K562 (cell line): ENCODE results near the gene RPL7L1. TPM values are rescaled to one million over a fixed set of nuclear protein-coding genes. Genes with fewer than 3 reads are reported as not detected.

Experiments used
- ATAC-seq: fragments of 200-7000 bp; cut with Tn5 transposase; 3 replicates; pipeline ENCODE4 v1.9.1; 2020; ENCODE audit warnings: moderate library complexity
- BruUV-seq: library from RNA; stranded (reverse); fragments of 400-500 nt; replicated peaks from 2 replicates; lab custom pipeline; 2021; lab: Mats Ljungman, UMichigan
- CTCF ChIA-PET: fragments of 300-600 bp; formaldehyde crosslinking; extraction: SDS; loops from one replicate; lab custom pipeline; 2021; ENCODE audit warnings: low intra/inter-chr PET ratio; lab: Yijun Ruan, JAX
- POLR2A ChIA-PET: fragments of 300-600, 350-650 bp; sonication (Branson Sonifier 250); formaldehyde crosslinking; extraction: SDS; loops from one replicate; lab custom pipeline; 2021; ENCODE audit warnings: antibody characterized with exemption, inconsistent platforms; lab: Yijun Ruan, JAX
- DNase-seq, 4 experiments: peaks; one replicate each; pipeline versions ENCODE4 v3.0.0 to v3.0.0-alpha.2; 2011 to 2018; ENCODE audit warnings: low spot score in 3 of 4, mixed read lengths in 3 of 4; ENCODE audit errors: extremely low read depth in 1 of 4
- FAIRE-seq: peaks from 2 replicates; lab custom pipeline; 2011; peaks lifted over from hg19 to GRCh38; lab: Jason Lieb, UNC
- H2AFZ ChIP-seq: 2 replicates; pipeline ENCODE4 v1.6.0; 2011; ENCODE audit warnings: low read depth, low read length, control low read depth, inconsistent platforms
- H3K27ac ChIP-seq: fragments of 200-600 bp; 3 replicates; pipeline ENCODE4 v1.8.0; 2011; ENCODE audit warnings: low read depth, mild to moderate bottlenecking, control low read depth, inconsistent platforms, low read length, moderate library complexity, mixed read lengths; ENCODE audit errors: extremely low read depth
- H3K27me3 ChIP-seq, 2 experiments: fragments of 300-600 bp in 1 of 2; 2 replicates in 1 of 2; 3 replicates in 1 of 2; pipeline versions ENCODE4 v1.6.0 to v1.8.0; 2011; ENCODE audit warnings: inconsistent platforms in 2 of 2, low read length in 2 of 2, mild to moderate bottlenecking in 1 of 2, mixed read lengths in 1 of 2, moderate library complexity in 1 of 2; ENCODE audit not compliant: control insufficient read depth in 2 of 2, insufficient read depth in 2 of 2
- H3K36me3 ChIP-seq: fragments of 300-600 bp; 3 replicates; pipeline ENCODE4 v1.8.0; 2011; ENCODE audit warnings: mild to moderate bottlenecking, low read length, inconsistent platforms; ENCODE audit not compliant: control insufficient read depth, insufficient read depth
- H3K4me1 ChIP-seq, 2 experiments: fragments of 200-600 bp in 1 of 2; replicated peaks in 1 of 2; 2 replicates in 1 of 2; 3 replicates in 1 of 2; pipeline versions ENCODE4 v1.5.1 to v1.8.0; 2011; ENCODE audit warnings: inconsistent platforms in 2 of 2, low read length in 2 of 2, mild to moderate bottlenecking in 1 of 2, mixed read lengths in 1 of 2, moderate library complexity in 1 of 2; ENCODE audit not compliant: control insufficient read depth in 2 of 2, insufficient read depth in 2 of 2
- H3K4me2 ChIP-seq: 2 replicates; pipeline ENCODE4 v1.6.1; 2011; ENCODE audit warnings: low read length, control low read depth, inconsistent platforms, mixed read lengths; ENCODE audit not compliant: insufficient read depth
- H3K4me3 ChIP-seq: fragments of 200-600 bp; sonication (generic), shearing (Covaris generic); 2 replicates; pipeline ENCODE4 v1.5.1; 2016; ENCODE audit warnings: control low read depth, inconsistent platforms
- H3K79me2 ChIP-seq: fragments of 200-600 bp; 3 replicates; pipeline ENCODE4 v1.8.0; 2011; ENCODE audit warnings: low read length, inconsistent platforms; ENCODE audit not compliant: control insufficient read depth, insufficient read depth
- H3K9ac ChIP-seq, 2 experiments: 2 replicates each; pipeline versions ENCODE4 v1.6.0 to v1.6.1; 2011; ENCODE audit warnings: low read depth in 2 of 2, low read length in 2 of 2, control low read depth in 1 of 2, inconsistent platforms in 1 of 2, mild to moderate bottlenecking in 1 of 2, mixed read lengths in 1 of 2; ENCODE audit not compliant: insufficient read depth in 1 of 2
- H3K9me1 ChIP-seq: one replicate; pipeline ENCODE4 v1.6.0; 2011; ENCODE audit warnings: inconsistent platforms, mild to moderate bottlenecking, low read length, moderate library complexity; ENCODE audit not compliant: control insufficient read depth, insufficient read depth
- H3K9me3 ChIP-seq: replicated peaks from 2 replicates; pipeline ENCODE4 v1.5.1; 2011; ENCODE audit warnings: low read depth, low read length, inconsistent platforms; ENCODE audit not compliant: control insufficient read depth, insufficient read depth
- H4K20me1 ChIP-seq: replicated peaks from 2 replicates; pipeline ENCODE4 v1.6.1; 2011; ENCODE audit warnings: low read length, inconsistent platforms, mixed read lengths; ENCODE audit not compliant: control insufficient read depth, insufficient read depth
- CTCFL ChIP-seq: IDR thresholded peaks from 2 replicates; pipeline ENCODE4 v1.6.1; 2011; ENCODE audit warnings: borderline replicate concordance, low read depth, mild to moderate bottlenecking, moderate library complexity, low read length; ENCODE audit not compliant: insufficient read depth, poor library complexity, severe bottlenecking
- EGR1 ChIP-seq: fragments of 450-650 bp; conservative IDR thresholded peaks from 2 replicates; pipeline ENCODE4 v1.6.1; 2017; ENCODE audit warnings: mild to moderate bottlenecking
- ZNF280A ChIP-seq: fragments of 450-650 bp; IDR thresholded peaks from 2 replicates; pipeline ENCODE4 v1.6.1; 2018; ENCODE audit warnings: mild to moderate bottlenecking, low read depth; ENCODE audit not compliant: partially characterized antibody
- WGBS: fragments of 100-300 bp; shearing (Covaris generic); methylation state at CpG from one replicate; pipeline ENCODE4 v1.1.6; 2016; ENCODE audit warnings: low coverage, mixed read lengths; ENCODE audit not compliant: insufficient coverage; ENCODE audit errors: missing lambda C conversion rate; 5-methylcytosine and 5-hydroxymethylcytosine counted together
- in situ Hi-C: fragments of 300-500 bp; cut with MboI; formaldehyde crosslinking; loops from 4 replicates; pipeline ENCODE4 v1.15.0; 2018; ENCODE audit warnings: inconsistent platforms, mixed read lengths
- intact Hi-C: fragments of 100-400 bp; cut with micrococcal nuclease; formaldehyde crosslinking; loops from 2 replicates; pipeline ENCODE4 v1.14.2; 2022
- polyA plus RNA-seq, 8 experiments: library from polyadenylated mRNA; depleted of rRNA in 4 of 8; stranded (reverse) in 5 of 8; unstranded in 3 of 8; fragments of >200 nt; fragmentation: Nextera tagmentation in 2 of 8; fragmentation: Illumina TruSeq in 1 of 8; extraction: Ambion mirVana in 2 of 8; extraction: Trizol in 1 of 8; gene quantifications; 2 replicates each; pipeline versions ENCODE4 v1.2.1 to v1.2.3, GENCODE V29; 2011 to 2014; ENCODE audit warnings: inconsistent platforms in 1 of 8, missing spikeins in 1 of 8
- total RNA-seq, 7 experiments: library from RNA; depleted of rRNA in 6 of 7; stranded (reverse); fragments of >200 nt in 6 of 7; fragmentation: Illumina TruSeq in 2 of 7; extraction: Trizol in 2 of 7; gene quantifications; 2 replicates each; pipeline versions ENCODE4 v1.2.1 to v1.2.3, GENCODE V29; 2011 to 2021; ENCODE audit warnings: low replicate concordance in 1 of 7

Gene RPL7L1
- total and polyA plus RNA-seq, 9 of the 15 experiments (the other 6 are each of a cell fraction or from before 2014, with no cell fraction given): 129 to 259 (median 164) TPM

- H3K4me2 ChIP-seq: no peak overlapping the region
- no peak for TF ChIP-seq CTCFL
- TF ChIP-seq ZNF280A: no peak
- no peak for TF ChIP-seq EGR1
- no peak for DNase-seq
- intact Hi-C loops (loop anchor here (10.0 kb wide), 1 partner anchor 787 kb away; no protein-coding TSS in a partner anchor), in situ Hi-C loops (loop anchor here (5.0 kb wide), 1 partner anchor 134 kb away; no protein-coding TSS in a partner anchor)
- no peak overlapping the region for H3K4me3 ChIP-seq
- FAIRE-seq: no peak
- ChIA-PET POLR2A (no interaction called here), CTCF (no interaction called here)
- H3K9ac ChIP-seq: no peak overlapping the region
- H3K79me2 ChIP-seq: no peaks in the 10 kb centered on the region
- H4K20me1 ChIP-seq: no peaks in the 10 kb centered on the region
- ATAC-seq: no peak
- no peaks in the 10 kb centered on the region for H3K27me3 ChIP-seq
- no peak overlapping the region for H2AFZ ChIP-seq
- H3K36me3 ChIP-seq: peaks cover 12% of the 10 kb centered on the region; the same call in 1 of the 3 replicates
- 37% methylated on average over 3 of the region's 3 CpGs for WGBS
- no TSS peak for BruUV-seq
- no peaks in the 10 kb centered on the region for H3K9me3 ChIP-seq
- H3K4me1 ChIP-seq: no peaks in the 10 kb centered on the region
- no peak overlapping the region for H3K27ac ChIP-seq
- no peaks in the 10 kb centered on the region for H3K9me1 ChIP-seq
Observed at GRCh38 chr6:42871711-42872110, 7.7 kb upstream of the RPL7L1 start.
